ENCODE measurements around the gene SYT2.
"Not testable (repeated sequence)": the region's sequence is repeated elsewhere in the genome, so short reads cannot be mapped to it uniquely, and the experiment has no call there.

SYT2 gene

GRCh38 chr1:202590975-202591411, 119.3 kb downstream of the SYT2 start:
- DNase-seq (ENCODE audit: low read depth) = no peak

GRCh38 chr1:202590126-202590525, 120.1 kb downstream of the SYT2 start:
- DNase-seq (ENCODE audit: low read depth) = no peak

- no peak for DNase-seq (ENCODE audit: low read depth)
These were observed 120.9 kb downstream of the SYT2 start for GRCh38 chr1:202589190-202589930.

DNA sequence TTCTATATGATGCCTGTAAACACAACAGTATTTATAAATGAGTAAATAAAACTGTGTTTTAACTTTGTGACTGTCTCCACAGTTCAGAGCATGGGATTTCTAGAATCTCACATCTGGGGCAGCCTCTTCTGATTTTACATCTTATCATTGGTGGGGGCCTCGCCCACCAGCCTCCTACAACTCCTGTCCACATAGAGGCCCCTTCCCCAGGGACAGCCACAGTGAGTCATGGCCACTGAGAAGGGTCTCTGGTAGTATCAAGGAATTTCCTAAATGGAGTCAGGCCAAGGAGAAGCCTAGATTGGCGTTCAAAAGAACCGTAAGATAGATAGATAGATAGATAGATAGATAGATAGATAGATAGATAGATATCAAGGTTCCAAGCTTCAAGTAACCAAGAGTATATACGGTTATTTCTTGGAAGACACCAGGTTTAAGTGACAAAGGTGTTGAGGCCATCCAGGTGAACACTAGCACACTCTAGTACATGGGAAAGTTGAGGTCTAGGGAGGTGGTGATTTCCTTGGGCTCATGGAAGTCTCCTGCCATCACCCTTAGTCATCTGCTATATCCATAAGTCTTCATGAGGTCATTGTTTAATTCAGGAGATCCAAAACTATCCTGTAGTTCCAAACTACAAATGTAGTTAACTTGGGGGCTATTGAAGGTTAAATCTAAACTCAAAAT, 121.6 kb downstream of the SYT2 start:
- DNase-seq (ENCODE audit: low read depth) = no peak

DNA sequence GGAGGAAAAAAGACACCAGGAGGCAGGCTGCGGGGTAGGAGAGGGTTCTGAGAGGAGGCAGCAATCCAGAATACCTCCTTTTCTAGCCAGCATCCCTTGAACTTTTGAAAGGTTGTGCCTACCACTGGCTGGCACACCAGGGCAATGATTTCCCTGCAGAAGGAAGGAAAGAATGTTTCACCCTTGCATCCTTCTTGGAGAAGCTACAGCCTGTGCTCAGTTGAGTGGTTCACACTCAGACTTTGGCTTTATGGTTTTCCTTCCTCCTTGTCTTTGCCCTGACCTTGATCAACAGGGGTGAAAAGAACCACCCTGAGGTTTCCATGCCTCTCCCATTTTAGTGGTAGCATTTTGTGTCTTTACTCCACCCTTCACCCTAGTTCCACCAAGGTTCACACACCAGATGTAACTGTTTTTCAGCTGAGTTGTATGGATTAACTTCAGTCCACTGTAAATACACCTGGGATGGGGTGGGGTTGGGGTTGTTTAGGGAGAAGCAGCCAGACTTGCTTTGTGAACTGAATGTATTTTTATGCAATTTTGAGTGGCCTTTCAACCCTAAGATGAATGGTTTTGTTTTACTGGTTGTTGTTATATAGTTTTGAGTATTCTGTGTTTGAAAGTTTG, 122.3 kb downstream of the SYT2 start:
- DNase-seq (ENCODE audit: low read depth) = no peak

DNA sequence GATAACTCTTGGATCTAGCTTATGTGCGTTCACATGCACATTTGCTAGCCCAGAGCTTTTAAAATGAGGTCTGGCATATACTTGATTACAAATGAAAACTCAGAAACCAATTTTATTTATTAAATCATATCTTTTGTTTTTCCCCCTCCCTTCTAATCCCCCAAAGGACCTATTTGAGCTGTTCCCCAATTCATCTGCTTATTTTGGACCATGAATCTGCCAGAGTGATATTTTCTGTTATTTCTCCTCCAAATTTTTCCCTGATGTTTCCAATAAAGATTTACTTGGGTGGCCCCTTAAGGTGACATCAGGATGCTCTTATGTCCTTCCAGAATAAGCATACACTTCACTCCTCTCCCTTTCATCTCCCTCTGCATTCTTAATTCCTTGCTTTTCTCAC, 123.4 kb downstream of the SYT2 start:
- no peak for DNase-seq (ENCODE audit: low read depth)

- no peak for DNase-seq (ENCODE audit: low read depth)
These were observed 124.0 kb downstream of the SYT2 start for GRCh38 chr1:202586018-202586821.

GRCh38 chr1:202585590-202585933, 124.7 kb downstream of the SYT2 start:
- DNase-seq (ENCODE audit: low read depth) = no peak

DNA sequence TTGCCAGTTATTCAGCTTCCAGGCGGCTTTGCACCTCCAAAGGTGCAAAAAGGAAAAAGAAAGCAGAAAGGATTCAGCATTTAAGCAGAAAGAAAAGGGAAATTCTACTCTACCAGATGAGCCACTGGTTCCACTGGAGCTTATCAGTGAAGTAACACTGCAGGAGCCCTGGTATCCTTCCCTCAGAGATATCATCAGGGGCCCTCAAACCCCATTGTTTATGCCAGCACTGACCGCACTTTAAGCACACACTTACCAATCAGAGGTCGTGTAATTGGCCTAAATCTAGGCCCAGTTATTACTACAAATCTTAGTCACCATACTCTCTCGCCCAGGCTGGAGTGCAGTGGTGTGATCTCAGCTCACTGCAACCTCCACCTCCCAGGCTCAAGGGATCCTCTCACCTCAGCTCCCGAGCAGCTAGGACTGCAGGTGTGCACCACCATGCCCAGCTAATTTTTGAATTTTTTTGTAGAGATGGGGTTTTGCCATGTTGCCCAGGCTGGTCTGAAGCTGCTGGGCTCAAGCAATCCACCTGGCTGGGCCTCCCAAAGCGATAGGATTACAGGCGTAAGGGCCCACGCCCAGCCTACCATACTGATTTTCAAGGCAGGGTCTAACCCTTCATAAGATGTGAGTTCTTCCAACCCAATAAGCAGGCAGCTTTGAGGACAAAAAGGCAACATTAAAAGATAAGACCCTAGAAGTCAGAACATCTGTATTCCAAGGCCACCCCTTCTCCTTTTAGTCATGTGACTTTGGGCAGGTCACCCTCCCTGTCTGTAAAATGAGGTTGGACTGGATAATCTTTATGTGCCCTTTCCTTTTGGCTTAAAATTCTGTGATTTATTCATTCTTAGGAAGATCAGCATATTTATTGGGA, 125.3 kb downstream of the SYT2 start:
- DNase-seq (ENCODE audit: low read depth) = no peak

- not testable (repeated sequence) for DNase-seq (ENCODE audit: low read depth)
These were observed 127.9 kb downstream of the SYT2 start for GRCh38 chr1:202582350-202582749.

- DNase-seq (ENCODE audit: low read depth) = no peak
These were observed 129.6 kb downstream of the SYT2 start for GRCh38 chr1:202580619-202581018.

DNA sequence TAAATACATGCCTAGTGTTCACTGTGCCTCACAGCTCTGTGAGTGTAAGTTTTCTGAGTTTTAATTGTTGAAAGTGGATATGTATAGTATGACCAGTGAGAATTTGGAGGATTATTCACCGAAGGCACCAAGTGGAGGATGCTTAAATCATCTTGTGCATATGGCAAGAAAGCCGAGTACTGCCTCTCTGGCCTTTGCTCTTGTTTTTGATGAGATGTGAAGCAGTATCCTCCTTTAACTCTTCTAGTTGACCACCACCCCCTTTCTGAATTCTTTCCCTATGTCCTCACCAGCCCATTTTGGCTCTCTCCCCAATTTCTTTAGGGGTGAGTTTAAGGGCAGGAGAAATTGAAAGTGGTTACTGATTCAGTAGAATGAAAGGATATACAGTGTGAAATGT, 130.4 kb downstream of the SYT2 start:
- no peak for DNase-seq (ENCODE audit: low read depth)

GRCh38 chr1:202578565-202578964, 131.7 kb downstream of the SYT2 start:
- DNase-seq (ENCODE audit: low read depth) = no peak

DNA sequence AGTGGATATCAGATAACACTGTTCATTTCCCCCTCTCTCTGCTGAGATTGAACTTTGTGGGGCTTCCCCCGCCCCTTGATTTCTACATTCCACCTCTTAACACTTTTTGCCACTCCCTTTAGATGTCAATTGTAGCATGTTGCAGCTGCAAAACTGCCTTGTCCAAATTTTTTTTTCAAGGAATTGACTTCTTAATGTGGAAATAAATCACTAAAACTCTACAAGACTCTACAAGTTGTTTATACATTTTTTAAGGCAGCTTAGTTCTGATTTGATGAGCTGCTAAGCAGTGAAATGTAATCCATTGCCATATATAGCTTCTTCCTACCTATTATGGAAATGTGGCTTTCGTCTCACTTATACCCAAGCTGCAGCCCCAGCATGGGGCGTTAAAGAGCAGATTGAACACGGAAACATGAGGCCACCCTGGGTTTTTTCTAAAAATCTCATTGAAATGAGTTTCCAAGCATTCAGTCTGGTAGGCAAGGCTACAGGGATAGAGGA, 132.2 kb downstream of the SYT2 start:
- no peak for DNase-seq (ENCODE audit: low read depth)

- no peak for DNase-seq (ENCODE audit: low read depth)
These were observed 132.9 kb downstream of the SYT2 start for GRCh38 chr1:202577381-202577780.

GRCh38 chr1:202576816-202577215, 133.4 kb downstream of the SYT2 start:
- DNase-seq (ENCODE audit: low read depth) = no peak

DNA sequence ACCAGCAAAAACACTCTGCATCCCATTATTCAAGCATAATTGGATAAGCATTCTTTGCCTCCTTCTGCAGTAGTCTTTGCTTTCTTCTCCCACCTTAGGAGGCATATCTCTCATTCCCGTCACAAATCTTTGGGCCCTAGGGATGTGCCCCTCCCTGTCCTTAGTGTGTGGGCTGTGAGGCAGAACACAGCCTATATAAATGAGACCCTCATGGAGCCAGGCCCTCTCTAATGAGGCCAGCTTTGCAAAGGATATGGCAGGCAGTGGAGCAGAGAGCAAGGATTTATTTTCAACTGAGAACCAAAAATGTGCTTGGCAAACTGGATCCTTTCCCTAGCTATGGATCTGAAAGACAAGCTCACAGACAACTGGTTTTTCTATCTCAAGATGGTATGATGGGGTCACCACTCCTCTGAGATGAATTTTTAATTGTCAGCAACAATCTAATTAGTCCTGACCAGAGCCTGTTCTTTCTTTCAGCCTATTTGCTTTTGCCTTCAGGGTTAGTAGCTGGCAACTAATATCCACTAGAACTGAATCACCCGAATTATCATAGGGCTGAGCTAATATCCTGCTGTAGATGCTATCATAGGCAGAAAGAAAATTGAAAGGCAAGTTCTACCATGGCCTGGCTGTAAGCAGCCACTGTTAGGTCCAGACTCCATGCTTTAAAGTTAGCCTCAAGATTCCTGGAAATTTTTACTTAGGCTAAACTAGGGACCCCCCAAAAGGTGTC, 134.2 kb downstream of the SYT2 start:
- DNase-seq (ENCODE audit: low read depth) = no peak

- no peak for DNase-seq (ENCODE audit: low read depth)
These were observed 137.4 kb downstream of the SYT2 start for GRCh38 chr1:202572867-202573266.

GRCh38 chr1:202571719-202572339, 138.4 kb downstream of the SYT2 start:
- DNase-seq (ENCODE audit: low read depth) = no peak

Data from stimulated activated CD8-positive, alpha-beta memory T cell treated with anti-CD3 and anti-CD28 coated beads, Interleukin-7, amount 100 ng/mL, for 24 hours (primary cell).